ENCODE data around the gene EFCAB10.

DNA sequence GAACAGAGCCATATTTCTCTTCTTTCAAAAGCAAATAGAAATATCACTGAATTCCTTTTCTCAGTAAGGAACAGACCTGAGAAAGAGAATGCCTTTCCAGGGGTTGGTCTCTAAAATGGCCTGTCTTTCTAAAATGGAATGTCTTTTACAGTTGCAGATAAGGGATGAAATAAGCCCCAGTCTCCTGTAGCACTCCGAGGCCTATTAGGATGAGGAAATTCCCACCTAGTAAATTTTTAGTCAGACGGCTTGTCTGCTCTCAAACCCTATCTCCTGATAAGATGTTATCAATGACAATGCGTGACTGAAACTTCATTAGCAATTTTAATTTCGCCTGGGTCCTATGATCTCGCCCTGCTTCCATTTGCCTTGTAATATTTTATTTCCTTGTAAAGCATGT, 2.9 kb upstream of the EFCAB10 start:
- no peak for TF ChIP-seq EZH2phosphoT487 (IDR thresholded peaks at IDR 0.05; ENCODE audit: borderline replicate concordance, low read length)
- TF ChIP-seq, protein P1, sequence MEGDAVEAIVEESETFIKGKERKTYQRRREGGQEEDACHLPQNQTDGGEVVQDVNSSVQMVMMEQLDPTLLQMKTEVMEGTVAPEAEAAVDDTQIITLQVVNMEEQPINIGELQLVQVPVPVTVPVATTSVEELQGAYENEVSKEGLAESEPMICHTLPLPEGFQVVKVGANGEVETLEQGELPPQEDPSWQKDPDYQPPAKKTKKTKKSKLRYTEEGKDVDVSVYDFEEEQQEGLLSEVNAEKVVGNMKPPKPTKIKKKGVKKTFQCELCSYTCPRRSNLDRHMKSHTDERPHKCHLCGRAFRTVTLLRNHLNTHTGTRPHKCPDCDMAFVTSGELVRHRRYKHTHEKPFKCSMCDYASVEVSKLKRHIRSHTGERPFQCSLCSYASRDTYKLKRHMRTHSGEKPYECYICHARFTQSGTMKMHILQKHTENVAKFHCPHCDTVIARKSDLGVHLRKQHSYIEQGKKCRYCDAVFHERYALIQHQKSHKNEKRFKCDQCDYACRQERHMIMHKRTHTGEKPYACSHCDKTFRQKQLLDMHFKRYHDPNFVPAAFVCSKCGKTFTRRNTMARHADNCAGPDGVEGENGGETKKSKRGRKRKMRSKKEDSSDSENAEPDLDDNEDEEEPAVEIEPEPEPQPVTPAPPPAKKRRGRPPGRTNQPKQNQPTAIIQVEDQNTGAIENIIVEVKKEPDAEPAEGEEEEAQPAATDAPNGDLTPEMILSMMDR (IDR thresholded peaks at IDR 0.05; ENCODE audit: low read depth, low read length, poor library complexity, severe bottlenecking): no peak

All from DOHH2 (cell line).